GM12872 (cell line): Measurements from ENCODE around the gene MAST4.

Experiments used
- CTCF ChIP-seq: IDR thresholded peaks from 3 replicates; pipeline ENCODE4 v1.5.1; 2011; ENCODE audit warnings: low read depth, mild to moderate bottlenecking, low read length, moderate library complexity; ENCODE audit not compliant: insufficient read depth

Gene MAST4

GRCh38 chr5:67154556-67155206, 558.5 kb downstream of the MAST4 start:
- TF ChIP-seq CTCF, result no peak

GRCh38 chr5:67156976-67157583, 560.9 kb downstream of the MAST4 start:
- peak; percentile 85 for TF ChIP-seq CTCF

DNA sequence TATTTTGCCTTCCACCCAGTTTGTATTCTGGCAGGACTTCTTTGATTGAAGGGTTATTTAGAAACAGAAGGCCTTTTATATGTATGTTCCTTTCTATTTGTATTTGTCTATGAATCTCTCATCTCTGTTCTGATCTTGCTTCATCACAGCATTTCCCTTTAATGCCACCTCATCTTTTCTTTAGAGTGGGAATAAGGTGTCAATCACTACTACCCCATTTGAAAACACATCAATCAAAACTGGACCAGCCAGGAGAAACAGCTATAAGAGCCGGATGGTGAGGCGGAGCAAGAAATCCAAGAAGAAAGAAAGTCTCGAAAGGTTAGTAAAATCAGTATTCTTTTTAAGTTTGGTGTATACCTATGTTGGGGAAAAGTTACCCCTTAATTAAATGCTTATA, 564.1 kb downstream of the MAST4 start:
- no peak for TF ChIP-seq CTCF

DNA sequence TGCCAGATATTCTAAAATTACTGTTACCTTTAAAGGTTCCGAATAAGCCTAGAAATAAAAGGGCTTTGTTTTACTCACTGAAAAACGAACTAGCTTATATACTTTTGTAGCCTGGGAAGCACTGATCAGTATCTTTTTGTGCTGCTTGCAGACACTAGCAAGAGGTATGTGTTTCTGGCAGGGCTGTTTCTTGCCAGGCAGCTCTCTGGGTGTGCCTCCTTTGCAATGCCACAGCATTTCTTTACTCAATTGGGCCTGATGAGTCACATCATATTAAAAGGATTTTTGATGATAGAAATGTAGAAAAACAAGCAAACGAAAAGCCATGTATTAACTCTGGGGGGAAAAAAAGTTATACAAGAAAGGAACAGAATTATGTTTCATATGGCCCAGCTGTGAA, 564.8 kb downstream of the MAST4 start:
- no peak for TF ChIP-seq CTCF

GRCh38 chr5:67161767-67162166, 565.6 kb downstream of the MAST4 start:
- no peak for TF ChIP-seq CTCF

DNA sequence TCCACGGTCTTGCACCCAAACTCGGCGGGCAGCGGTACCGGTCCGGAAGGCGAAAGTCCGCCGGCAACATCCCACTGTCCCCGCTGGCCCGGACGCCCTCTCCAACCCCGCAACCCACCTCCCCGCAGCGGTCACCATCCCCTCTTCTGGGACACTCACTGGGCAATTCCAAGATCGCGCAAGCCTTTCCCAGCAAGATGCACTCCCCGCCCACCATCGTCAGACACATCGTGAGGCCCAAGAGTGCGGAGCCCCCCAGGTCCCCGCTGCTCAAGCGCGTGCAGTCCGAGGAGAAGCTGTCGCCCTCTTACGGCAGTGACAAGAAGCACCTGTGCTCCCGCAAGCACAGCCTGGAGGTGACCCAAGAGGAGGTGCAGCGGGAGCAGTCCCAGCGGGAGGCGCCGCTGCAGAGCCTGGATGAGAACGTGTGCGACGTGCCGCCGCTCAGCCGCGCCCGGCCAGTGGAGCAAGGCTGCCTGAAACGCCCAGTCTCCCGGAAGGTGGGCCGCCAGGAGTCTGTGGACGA, 567.1 kb downstream of the MAST4 start:
- no peak for TF ChIP-seq CTCF

GRCh38 chr5:67163863-67164595, 567.8 kb downstream of the MAST4 start:
- no peak for TF ChIP-seq CTCF
